Muscle of arm (tissue), 12 donors: ENCODE measurements around the gene NFILZ. TPM values are rescaled to one million over a fixed set of nuclear protein-coding genes. Genes with fewer than 3 reads are reported as not detected.

Source experiments
- polyA plus RNA-seq, 12 donors: library from polyadenylated mRNA; unstranded; fragments of 120-200 nt; gene quantifications; one replicate each; pipeline ENCODE4 v1.2.1, GENCODE V29; 2013; ENCODE audit not compliant: insufficient read length in 12 of 12

The NFILZ gene
- polyA plus RNA-seq, 12 donors, result not detected

Other genes with a start within 250 kb of the NFILZ start
- gene RAB11B, start 240.3 kb upstream of the NFILZ start, polyA plus RNA-seq, result 100 to 1,000 TPM in 2 of 12 donors, 10 to 100 TPM in 9, not detected in 1; 53.9 to 120 (median 60.8) TPM
- 10 to 100 TPM in 11 of 12 donors, not detected in 1; 10.6 to 15.2 (median 12.9) TPM for gene MARCHF2, start 217.3 kb upstream of the NFILZ start, polyA plus RNA-seq
- 100 to 1,000 TPM in 11 of 12 donors, not detected in 1; 173 to 360 (median 195) TPM for gene HNRNPM, start 185.7 kb upstream of the NFILZ start, polyA plus RNA-seq
- 1 to 10 TPM in 8 of 12 donors, under 1 TPM in 2, not detected in 2; 0.59 to 9.8 (median 1.4) TPM for gene PRAM1, start 128.0 kb upstream of the NFILZ start, polyA plus RNA-seq
- gene ZNF414, start 116.5 kb upstream of the NFILZ start, polyA plus RNA-seq, result 10 to 100 TPM in 11 of 12 donors, not detected in 1; 10.5 to 25.4 (median 12.6) TPM
- 10 to 100 TPM in 2 of 12 donors, 1 to 10 TPM in 9, not detected in 1; 2.8 to 19.6 (median 3.8) TPM for gene MYO1F, start 53.2 kb upstream of the NFILZ start, polyA plus RNA-seq
- gene ADAMTS10, start 19.9 kb upstream of the NFILZ start, polyA plus RNA-seq, result 10 to 100 TPM in 11 of 12 donors, not detected in 1; 16.4 to 64.6 (median 28.3) TPM
- gene ACTL9, start 68.2 kb downstream of the NFILZ start, polyA plus RNA-seq, result not detected
- not detected for gene OR2Z1, start 91.0 kb downstream of the NFILZ start, polyA plus RNA-seq
- gene ZNF558, start 201.7 kb downstream of the NFILZ start, polyA plus RNA-seq, result 10 to 100 TPM in 11 of 12 donors, not detected in 1; 18.4 to 28.7 (median 20.9) TPM
- gene MBD3L1, start 201.7 kb downstream of the NFILZ start, polyA plus RNA-seq, result not detected